ENCODE results near the gene CLSTN3.

Gene CLSTN3

DNA sequence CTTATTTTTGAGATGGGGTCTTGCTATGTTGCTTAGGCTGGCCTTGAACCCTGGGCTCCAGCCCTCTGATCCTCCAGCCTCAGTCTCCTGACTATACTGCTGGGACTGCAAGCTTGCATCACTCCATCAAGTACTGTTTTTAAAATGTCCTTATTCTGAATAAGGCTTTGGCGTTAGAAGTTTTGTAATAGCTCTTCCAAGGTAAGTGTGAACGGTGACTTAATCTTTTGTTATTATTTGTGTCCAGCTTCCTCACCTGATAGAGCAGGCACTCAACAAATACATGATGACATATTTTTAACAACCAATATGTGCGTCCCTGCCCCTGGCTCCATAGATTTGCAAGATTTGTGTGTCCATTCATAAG is 22.6 kb upstream of the CLSTN3 start:
- H3K9me3 Mint-ChIP-seq, result peaks cover 23% of the 10 kb centered on the region
- peaks cover 20% of the 10 kb centered on the region for H3K4me1 Mint-ChIP-seq
- peak overlapping the region; percentile 97 for H3K27ac Mint-ChIP-seq
- peak overlapping the region; percentile 89 for H3K4me3 Mint-ChIP-seq
- TF ChIP-seq, protein P1, sequence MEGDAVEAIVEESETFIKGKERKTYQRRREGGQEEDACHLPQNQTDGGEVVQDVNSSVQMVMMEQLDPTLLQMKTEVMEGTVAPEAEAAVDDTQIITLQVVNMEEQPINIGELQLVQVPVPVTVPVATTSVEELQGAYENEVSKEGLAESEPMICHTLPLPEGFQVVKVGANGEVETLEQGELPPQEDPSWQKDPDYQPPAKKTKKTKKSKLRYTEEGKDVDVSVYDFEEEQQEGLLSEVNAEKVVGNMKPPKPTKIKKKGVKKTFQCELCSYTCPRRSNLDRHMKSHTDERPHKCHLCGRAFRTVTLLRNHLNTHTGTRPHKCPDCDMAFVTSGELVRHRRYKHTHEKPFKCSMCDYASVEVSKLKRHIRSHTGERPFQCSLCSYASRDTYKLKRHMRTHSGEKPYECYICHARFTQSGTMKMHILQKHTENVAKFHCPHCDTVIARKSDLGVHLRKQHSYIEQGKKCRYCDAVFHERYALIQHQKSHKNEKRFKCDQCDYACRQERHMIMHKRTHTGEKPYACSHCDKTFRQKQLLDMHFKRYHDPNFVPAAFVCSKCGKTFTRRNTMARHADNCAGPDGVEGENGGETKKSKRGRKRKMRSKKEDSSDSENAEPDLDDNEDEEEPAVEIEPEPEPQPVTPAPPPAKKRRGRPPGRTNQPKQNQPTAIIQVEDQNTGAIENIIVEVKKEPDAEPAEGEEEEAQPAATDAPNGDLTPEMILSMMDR (IDR thresholded peaks at IDR 0.05), result no peak
- peaks cover 39% of the 10 kb centered on the region for H3K36me3 Mint-ChIP-seq (ENCODE audit: low read depth)
- peaks cover 3% of the 10 kb centered on the region for H3K27me3 Mint-ChIP-seq (ENCODE audit: low read depth, poor library complexity)
- DNase-seq, result no peak

DNA sequence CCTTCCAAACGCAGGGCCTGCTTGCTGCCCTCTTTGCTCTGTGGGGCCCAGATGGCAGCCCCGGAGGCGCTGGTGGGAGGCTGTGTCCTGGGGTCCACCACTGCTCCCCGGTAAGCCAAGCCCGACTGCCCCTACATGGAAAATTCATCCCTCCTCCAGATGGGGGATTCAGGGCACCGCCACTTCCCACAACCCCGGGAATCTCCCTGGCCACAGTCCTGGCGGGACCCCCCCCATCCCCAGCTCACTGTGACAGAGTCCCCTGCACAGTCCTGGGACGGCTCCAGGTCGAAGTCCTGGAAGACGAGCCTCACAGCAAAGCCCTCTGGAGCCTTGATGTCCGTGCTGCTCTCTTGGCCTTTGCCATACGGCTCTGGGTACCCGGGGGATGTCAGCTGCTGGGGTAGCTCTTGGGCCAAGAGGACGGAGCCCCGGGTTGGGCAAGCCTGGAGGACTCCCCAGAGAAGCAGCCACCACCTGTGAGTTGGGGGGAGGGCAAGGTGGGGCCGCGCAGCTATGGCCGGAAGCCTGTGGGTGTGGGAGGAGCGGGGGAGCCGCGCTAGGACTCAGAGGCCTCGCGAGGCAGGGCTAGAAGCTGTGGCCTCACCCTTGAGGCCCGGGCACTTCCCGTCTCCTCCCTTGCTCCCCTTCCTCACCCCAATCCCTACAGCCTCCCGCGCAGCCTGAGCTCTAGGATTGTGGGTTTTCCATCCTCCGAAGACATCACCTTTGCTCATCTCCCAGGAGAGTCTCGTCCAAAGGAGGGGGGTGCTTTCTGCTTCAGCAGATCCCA is 22.0 kb upstream of the CLSTN3 start:
- peak; percentile 66 for DNase-seq
- Mint-ChIP-seq H3K4me1 (peaks cover 20% of the 10 kb centered on the region), H3K27ac (peak overlapping the region; percentile 97), H3K9me3 (peaks cover 23% of the 10 kb centered on the region), H3K27me3 (ENCODE audit: low read depth, poor library complexity) (peaks cover 3% of the 10 kb centered on the region), H3K4me3 (peak overlapping the region; percentile 89), H3K36me3 (ENCODE audit: low read depth) (peaks cover 35% of the 10 kb centered on the region)
- TF ChIP-seq, protein P1 (IDR thresholded peaks at IDR 0.05), result no peak

DNA sequence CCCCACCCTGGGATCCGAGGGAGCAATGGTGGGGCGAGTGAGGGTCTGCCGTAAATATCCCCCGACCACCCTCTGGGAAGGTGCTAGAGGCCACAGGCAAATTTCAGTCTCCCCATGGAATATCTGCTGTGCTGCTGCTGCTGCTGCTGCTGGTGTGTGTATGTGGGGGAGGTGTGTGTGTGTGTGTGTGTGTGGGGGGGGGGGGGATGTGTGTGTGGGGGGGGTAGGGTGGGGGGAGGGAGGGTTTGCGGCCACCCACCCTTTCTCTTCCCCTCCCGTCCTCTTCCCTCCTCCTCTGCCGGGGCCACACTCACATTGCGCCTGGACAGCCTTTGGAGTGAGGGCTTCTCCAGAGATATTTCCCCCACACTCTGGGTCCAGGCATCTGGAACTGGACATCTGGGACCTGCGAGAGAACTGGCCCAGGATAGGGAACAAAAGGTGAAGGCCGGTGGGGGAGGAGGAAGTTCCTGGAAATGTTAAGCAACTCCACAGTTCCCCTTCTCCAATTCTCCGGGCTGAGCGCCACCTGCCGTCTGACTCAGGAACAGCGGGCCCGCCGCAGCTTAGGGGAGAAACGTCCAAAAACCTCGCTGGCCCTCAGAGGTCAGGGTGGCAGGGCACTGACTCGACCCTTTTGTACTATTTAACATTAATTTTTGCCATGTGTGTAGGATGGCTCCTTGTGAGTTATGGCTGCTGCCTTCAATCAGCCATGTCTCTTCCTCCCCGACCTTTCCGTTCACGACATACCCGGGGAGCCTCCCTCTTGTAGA is 21.2 kb upstream of the CLSTN3 start, which contains the start of gene C1RL:
C1RL (minus strand) TSS at position 419 of the 776 bp plus-strand sequence; CDS start at position 385, 34 bp downstream.
- H3K4me3 Mint-ChIP-seq, result peak within 1 kb of the TSS; percentile 89
- H3K36me3 Mint-ChIP-seq (ENCODE audit: low read depth), result peaks cover 28% of the 10 kb centered on the region
- peak within 1 kb of the TSS; percentile 97 for H3K27ac Mint-ChIP-seq
- DNase-seq, result peak; percentile 95
- peaks cover 20% of the 10 kb centered on the region for H3K4me1 Mint-ChIP-seq
- TF ChIP-seq, protein P1 (IDR thresholded peaks at IDR 0.05), result peak; percentile 92
- peaks cover 5% of the 10 kb centered on the region for H3K27me3 Mint-ChIP-seq (ENCODE audit: low read depth, poor library complexity)
- H3K9me3 Mint-ChIP-seq, result peaks cover 23% of the 10 kb centered on the region

DNA sequence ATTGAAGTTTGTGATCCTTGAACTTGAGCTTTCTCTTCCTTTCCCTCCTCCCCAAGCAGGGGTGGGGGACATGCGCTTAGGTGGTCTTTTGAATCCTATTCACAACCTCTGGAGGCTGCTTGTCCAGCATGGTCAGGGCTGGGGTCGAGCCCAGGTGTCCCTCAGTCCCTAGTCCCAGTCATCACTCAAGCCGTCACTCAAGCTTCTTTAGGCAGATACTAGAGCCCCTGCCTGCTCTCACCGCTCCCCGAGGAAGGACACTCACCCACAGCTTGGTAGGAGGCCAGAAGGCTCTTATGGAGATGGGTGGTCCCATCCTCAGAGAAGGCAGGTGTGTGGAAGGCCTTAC is 20.6 kb upstream of the CLSTN3 start:
- H3K27me3 Mint-ChIP-seq (ENCODE audit: low read depth, poor library complexity), result peaks cover 8% of the 10 kb centered on the region
- DNase-seq, result no peak
- peaks cover 26% of the 10 kb centered on the region for H3K36me3 Mint-ChIP-seq (ENCODE audit: low read depth)
- H3K9me3 Mint-ChIP-seq, result peaks cover 23% of the 10 kb centered on the region
- peak overlapping the region; percentile 89 for H3K4me3 Mint-ChIP-seq
- no peak overlapping the region for H3K27ac Mint-ChIP-seq
- peaks cover 20% of the 10 kb centered on the region for H3K4me1 Mint-ChIP-seq
- TF ChIP-seq, protein P1 (IDR thresholded peaks at IDR 0.05), result no peak

DNA sequence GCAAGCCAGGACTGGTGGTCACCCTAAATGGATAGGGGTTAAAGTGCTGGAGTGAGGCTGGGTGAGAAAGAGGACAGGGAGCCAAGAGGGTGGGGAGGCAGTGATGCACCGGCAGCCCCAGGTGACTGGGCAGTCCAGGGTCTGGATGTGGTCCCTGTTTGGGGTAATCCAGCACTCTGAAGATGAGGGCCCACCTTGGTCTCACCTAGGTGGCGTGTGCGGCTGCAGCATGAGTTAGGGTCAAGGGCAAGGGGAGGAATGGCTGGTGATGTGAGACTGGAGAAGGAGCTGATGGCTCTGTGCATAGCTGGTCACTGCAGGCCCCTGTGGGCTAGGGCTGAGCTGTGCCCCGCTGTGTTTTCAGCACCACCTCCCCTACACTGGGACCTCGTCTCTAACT is 19.5 kb upstream of the CLSTN3 start:
- peaks cover 23% of the 10 kb centered on the region for H3K36me3 Mint-ChIP-seq (ENCODE audit: low read depth)
- no peak overlapping the region for H3K4me3 Mint-ChIP-seq
- H3K9me3 Mint-ChIP-seq, result peaks cover 19% of the 10 kb centered on the region
- H3K27me3 Mint-ChIP-seq (ENCODE audit: low read depth, poor library complexity), result peaks cover 10% of the 10 kb centered on the region
- no peak for DNase-seq
- H3K27ac Mint-ChIP-seq, result no peak overlapping the region
- TF ChIP-seq, protein P1 (IDR thresholded peaks at IDR 0.05), result no peak
- H3K4me1 Mint-ChIP-seq, result peaks cover 20% of the 10 kb centered on the region
